GM18507 (cell line): Measurements from ENCODE around the gene LRRC40.

Experiments used
- DNase-seq: peaks from one replicate; pipeline ENCODE4 v3.0.0; 2011; ENCODE audit warnings: low read depth; ENCODE audit not compliant: insufficient read length; ENCODE audit errors: extremely low spot score
- FAIRE-seq: peaks from 2 replicates; lab custom pipeline; 2011; peaks lifted over from hg19 to GRCh38; lab: Jason Lieb, UNC

The LRRC40 gene

GRCh38 chr1:70142075-70142474 lies 63.3 kb downstream of the LRRC40 start:
- FAIRE-seq (no peak), DNase-seq (no peak)

GRCh38 chr1:70140894-70141293 lies 64.5 kb downstream of the LRRC40 start:
- DNase-seq: no peak
- no peak for FAIRE-seq

- DNase-seq (no peak), FAIRE-seq (no peak)
Observed at GRCh38 chr1:70140343-70140742, 65.0 kb downstream of the LRRC40 start.

- DNase-seq (no peak), FAIRE-seq (no peak)
Observed at GRCh38 chr1:70134148-70134547, 71.2 kb downstream of the LRRC40 start.

GRCh38 chr1:70117046-70117445 lies 88.3 kb downstream of the LRRC40 start:
- no peak for FAIRE-seq
- DNase-seq: no peak

- FAIRE-seq (no peak), DNase-seq (no peak)
Observed at GRCh38 chr1:70115315-70115714, 90.1 kb downstream of the LRRC40 start.

GRCh38 chr1:70112838-70113237 lies 92.5 kb downstream of the LRRC40 start:
- FAIRE-seq (no peak), DNase-seq (no peak)

GRCh38 chr1:70109241-70109640 lies 96.1 kb downstream of the LRRC40 start:
- FAIRE-seq (no peak), DNase-seq (no peak)

GRCh38 chr1:70103770-70104169 lies 101.6 kb downstream of the LRRC40 start:
- FAIRE-seq (no peak), DNase-seq (no peak)

GRCh38 chr1:70101774-70102173 lies 103.6 kb downstream of the LRRC40 start:
- DNase-seq (no peak), FAIRE-seq (no peak)

GRCh38 chr1:70101231-70101630 lies 104.1 kb downstream of the LRRC40 start:
- DNase-seq: no peak
- FAIRE-seq: no peak
